Measurements from ENCODE around the gene OLFML2A. TPM values are rescaled to one million over a fixed set of nuclear protein-coding genes. Genes with fewer than 3 reads are reported as not detected.
A peak's percentile ranks its signal among the peaks of the same experiment; 100 is the strongest.

OLFML2A gene
- polyA plus RNA-seq, 4 donors: 0.22 to 6.3 (median 1.9) TPM

DNA sequence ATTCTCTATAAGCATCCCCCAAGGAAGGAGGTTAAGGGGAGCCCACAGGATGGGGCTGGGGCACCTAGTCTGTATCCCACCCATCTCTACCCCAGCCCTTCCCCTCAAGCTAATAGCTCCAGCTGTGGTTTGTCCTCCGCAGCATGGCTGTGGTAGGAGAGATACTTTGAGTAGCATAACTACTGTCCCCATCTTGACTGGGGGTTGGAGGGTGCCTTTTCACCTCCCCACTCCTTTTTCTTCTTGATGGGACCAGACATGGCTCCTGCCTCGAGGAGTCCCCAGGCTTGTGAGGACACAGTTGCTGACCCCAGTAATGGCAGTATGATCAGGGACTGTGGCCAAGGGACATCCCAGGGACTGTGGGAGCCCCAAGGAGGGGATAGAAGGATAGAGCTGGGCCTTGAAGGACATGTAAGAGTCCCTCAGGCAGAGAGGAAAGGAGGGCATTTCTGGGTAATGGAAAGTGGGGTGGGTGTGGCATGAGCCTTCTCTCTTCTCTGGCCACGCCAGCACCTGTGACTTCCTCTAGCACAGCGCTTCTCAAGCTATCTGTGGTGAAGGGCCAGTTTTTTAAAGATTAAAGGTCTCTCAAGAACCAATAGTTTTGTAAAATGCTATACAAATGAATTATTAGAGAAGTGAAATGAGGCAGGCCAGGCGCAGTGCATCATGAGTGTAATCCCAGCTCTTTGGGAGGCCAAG, 14.0 kb downstream of the OLFML2A start:
- Histone ChIP-seq H3K4me3 (ENCODE audit: low read depth in 1 of 3, low read length in 3 of 3) (no peak overlapping the region), H3K36me3 (ENCODE audit: control insufficient read depth in 3 of 3, insufficient read depth in 2 of 3, low read depth in 1 of 3, low read length in 3 of 3) (peaks cover 0 to 10% (median 0%) of the 10 kb centered on the region in 3 donors), H3K27me3 (ENCODE audit: control insufficient read depth in 3 of 3, insufficient read depth in 3 of 3, low read length in 3 of 3) (no peaks in the 10 kb centered on the region), H3K9me3 (ENCODE audit: control insufficient read depth in 2 of 2, insufficient read depth in 1 of 2, low read depth in 1 of 2, low read length in 1 of 2) (no peaks in the 10 kb centered on the region), H3K4me1 (ENCODE audit: control insufficient read depth in 3 of 3, insufficient read depth in 2 of 3, low read depth in 1 of 3, low read length in 2 of 3) (peaks cover 0 to 12% (median 0%) of the 10 kb centered on the region in 3 donors), H3K27ac (ENCODE audit: low read depth in 1 of 3, low read length in 2 of 3) (no peak overlapping the region)
- no peak for DNase-seq
- FAIRE-seq: no peak
- WGBS, 3 donors: 77 to 80% (median 78%) methylated on average over 5 of the region's 5 CpGs

DNA sequence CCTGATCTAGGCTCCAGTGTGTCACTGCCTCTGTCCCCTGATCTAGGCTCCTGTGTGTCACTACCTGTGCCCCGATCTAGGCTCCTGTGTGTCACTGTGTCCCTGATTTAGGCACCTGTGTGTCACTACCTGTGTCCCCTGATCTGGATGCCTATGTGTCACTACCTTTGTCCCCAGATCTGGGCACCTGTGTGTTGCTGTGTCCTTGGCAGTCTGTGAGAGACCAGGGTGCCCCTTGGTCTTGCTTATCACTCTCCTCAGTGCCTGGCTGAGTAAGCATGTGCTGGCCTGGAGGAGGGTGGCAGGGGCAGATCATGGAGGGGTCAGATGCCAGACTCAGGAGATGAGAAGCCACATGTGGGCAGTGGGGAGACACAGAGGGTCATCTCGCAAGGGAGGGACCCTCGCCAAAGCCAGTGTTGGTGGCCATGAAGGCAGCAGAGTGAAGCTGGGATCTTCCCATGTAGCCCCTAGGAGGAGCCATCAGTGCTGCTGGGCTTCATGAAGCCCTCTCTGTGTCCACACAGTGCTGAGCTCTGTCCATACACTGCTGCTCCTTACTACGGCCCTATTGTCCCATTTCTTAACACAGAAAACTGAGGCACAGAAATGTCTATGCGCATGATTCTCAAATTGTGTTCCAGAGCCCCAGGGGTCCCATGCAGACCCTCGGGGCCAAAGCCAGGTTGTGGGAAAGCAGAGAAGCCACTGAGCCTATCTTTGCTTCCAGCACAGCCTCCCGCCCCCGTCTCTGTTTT, 15.5 kb downstream of the OLFML2A start:
- no peak overlapping the region for H3K27ac ChIP-seq (ENCODE audit: low read depth in 1 of 3, low read length in 2 of 3)
- 73 to 89% (median 84%) methylated on average over 8 of the region's 8 CpGs for WGBS, 3 donors

DNA sequence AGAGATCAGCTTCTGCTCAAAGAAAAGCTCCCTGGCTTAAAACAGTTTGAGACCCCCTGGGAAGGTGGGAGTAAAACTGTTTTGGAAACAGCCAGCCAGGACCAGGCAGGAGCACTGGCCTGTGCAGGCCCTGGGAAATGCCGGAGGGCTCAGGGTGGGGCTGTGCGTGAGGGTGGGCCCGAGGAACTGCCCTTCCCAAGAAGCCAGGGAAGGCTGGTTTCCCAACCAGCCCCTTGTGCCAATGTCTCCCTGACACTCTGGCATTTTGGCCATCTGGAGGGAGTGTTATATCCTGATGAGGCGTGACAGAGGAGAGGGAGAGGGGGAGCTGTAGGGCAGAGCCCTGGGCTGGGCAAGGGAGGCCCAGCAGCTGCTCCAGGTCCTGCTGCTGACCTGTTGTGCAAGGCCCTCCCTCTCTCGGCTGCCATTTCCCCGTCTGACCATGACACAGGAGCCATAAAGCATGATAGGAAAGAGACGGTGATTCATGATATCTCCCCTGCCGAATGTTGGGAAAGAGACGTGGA, 16.1 kb downstream of the OLFML2A start:
- no peaks in the 10 kb centered on the region for H3K9me3 ChIP-seq (ENCODE audit: control insufficient read depth in 2 of 2, insufficient read depth in 1 of 2, low read depth in 1 of 2, low read length in 1 of 2)
- H3K36me3 ChIP-seq (ENCODE audit: control insufficient read depth in 3 of 3, insufficient read depth in 2 of 3, low read depth in 1 of 3, low read length in 3 of 3): peaks cover 0 to 6% (median 0%) of the 10 kb centered on the region in 3 donors
- H3K27me3 ChIP-seq (ENCODE audit: control insufficient read depth in 3 of 3, insufficient read depth in 3 of 3, low read length in 3 of 3): no peaks in the 10 kb centered on the region
- WGBS, 3 donors: 75 to 92% (median 75%) methylated on average over 8 to 9 of the region's 9 CpGs
- peaks cover 0 to 12% (median 0%) of the 10 kb centered on the region in 3 donors for H3K4me1 ChIP-seq (ENCODE audit: control insufficient read depth in 3 of 3, insufficient read depth in 2 of 3, low read depth in 1 of 3, low read length in 2 of 3)
- DNase-seq (no peak), FAIRE-seq (no peak)
- no peak overlapping the region for H3K27ac ChIP-seq (ENCODE audit: low read depth in 1 of 3, low read length in 2 of 3)
- no peak overlapping the region for H3K4me3 ChIP-seq (ENCODE audit: low read depth in 1 of 3, low read length in 3 of 3)

More for the DNA sequence above, 15.5 kb downstream of the OLFML2A start:
- no peak overlapping the region for H3K4me3 ChIP-seq (ENCODE audit: low read depth in 1 of 3, low read length in 3 of 3)
- H3K36me3 ChIP-seq (ENCODE audit: control insufficient read depth in 3 of 3, insufficient read depth in 2 of 3, low read depth in 1 of 3, low read length in 3 of 3): peaks cover 0 to 6% (median 0%) of the 10 kb centered on the region in 3 donors
- peaks cover 0 to 12% (median 0%) of the 10 kb centered on the region in 3 donors for H3K4me1 ChIP-seq (ENCODE audit: control insufficient read depth in 3 of 3, insufficient read depth in 2 of 3, low read depth in 1 of 3, low read length in 2 of 3)
- H3K9me3 ChIP-seq (ENCODE audit: control insufficient read depth in 2 of 2, insufficient read depth in 1 of 2, low read depth in 1 of 2, low read length in 1 of 2): no peaks in the 10 kb centered on the region
- H3K27me3 ChIP-seq (ENCODE audit: control insufficient read depth in 3 of 3, insufficient read depth in 3 of 3, low read length in 3 of 3): no peaks in the 10 kb centered on the region
- DNase-seq (peak in 1 of 2 donors; percentile 46), FAIRE-seq (no peak)

DNA sequence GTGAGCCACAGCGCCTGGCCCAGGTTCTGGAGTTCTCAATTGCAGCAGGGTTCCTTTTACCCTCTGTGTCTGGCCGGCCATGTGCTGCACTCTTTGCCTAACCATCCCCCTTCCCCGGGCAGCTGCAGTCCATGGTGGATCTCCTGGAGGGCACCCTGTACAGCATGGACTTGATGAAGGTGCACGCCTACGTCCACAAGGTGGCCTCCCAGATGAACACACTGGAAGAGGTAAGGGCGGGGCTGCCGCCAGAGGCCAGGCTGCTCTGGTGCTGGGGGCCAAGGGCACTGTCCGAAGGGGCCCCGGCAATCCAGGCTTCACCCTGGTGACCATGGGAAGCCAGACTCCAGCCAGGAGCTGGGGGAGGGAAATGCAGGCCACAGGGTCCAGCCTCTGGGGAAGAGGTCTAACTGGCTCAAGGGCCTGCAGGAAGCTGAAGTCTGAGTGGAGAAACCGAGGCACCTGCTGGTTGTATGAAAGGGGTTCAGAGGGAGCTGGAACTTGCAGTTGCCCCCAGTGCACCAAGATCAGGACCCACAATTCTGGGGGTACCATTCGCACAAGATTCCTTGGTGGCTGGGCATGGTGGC, 18.1 kb downstream of the OLFML2A start:
- no peak for FAIRE-seq
- H3K27ac ChIP-seq (ENCODE audit: low read depth in 1 of 3, low read length in 2 of 3): no peak overlapping the region

DNA sequence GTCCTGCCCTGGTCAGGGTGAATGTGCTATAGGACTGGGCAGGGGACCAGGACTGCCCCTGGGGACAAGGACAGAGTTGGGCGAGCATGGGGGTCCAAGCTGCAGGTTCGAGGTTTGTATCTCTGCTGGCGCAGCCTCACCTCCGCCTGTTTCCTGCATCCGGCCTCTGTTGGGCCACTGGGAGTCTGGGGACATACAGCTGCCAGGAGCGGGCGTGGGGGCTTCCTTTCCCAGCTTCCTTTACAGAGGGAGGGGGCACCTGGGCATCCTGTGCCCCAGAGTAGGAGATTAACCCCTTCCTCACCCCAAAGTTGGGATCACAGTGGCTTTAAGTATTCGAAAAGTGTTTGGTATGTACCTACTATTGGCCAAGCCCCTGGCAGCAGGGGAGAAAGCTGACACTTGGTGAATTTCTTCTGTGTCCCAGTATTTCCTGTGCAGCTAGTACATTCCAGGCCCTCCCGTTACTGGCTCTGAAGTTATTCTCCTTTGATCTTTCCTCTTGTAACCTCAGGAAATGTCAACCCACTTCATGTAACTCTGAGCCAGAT, 19.0 kb downstream of the OLFML2A start:
- WGBS, 3 donors: 52 to 78% (median 62%) methylated on average over 6 to 9 of the region's 9 CpGs
- peaks cover 0 to 12% (median 0%) of the 10 kb centered on the region in 3 donors for H3K36me3 ChIP-seq (ENCODE audit: control insufficient read depth in 3 of 3, insufficient read depth in 2 of 3, low read depth in 1 of 3, low read length in 3 of 3)

More for the DNA sequence above, 18.1 kb downstream of the OLFML2A start:
- no peaks in the 10 kb centered on the region for H3K9me3 ChIP-seq (ENCODE audit: control insufficient read depth in 2 of 2, insufficient read depth in 1 of 2, low read depth in 1 of 2, low read length in 1 of 2)
- DNase-seq: peak; percentile 61 to 62
- H3K27me3 ChIP-seq (ENCODE audit: control insufficient read depth in 3 of 3, insufficient read depth in 3 of 3, low read length in 3 of 3): no peaks in the 10 kb centered on the region
- peak overlapping the region in 1 of 3 donors; percentile 3 for H3K4me3 ChIP-seq (ENCODE audit: low read depth in 1 of 3, low read length in 3 of 3)
- peaks cover 0 to 12% (median 0%) of the 10 kb centered on the region in 3 donors for H3K4me1 ChIP-seq (ENCODE audit: control insufficient read depth in 3 of 3, insufficient read depth in 2 of 3, low read depth in 1 of 3, low read length in 2 of 3)
- WGBS, 3 donors: 46 to 70% (median 62%) methylated on average over 11 of the region's 11 CpGs
- H3K36me3 ChIP-seq (ENCODE audit: control insufficient read depth in 3 of 3, insufficient read depth in 2 of 3, low read depth in 1 of 3, low read length in 3 of 3): peaks cover 0 to 12% (median 0%) of the 10 kb centered on the region in 3 donors

DNA sequence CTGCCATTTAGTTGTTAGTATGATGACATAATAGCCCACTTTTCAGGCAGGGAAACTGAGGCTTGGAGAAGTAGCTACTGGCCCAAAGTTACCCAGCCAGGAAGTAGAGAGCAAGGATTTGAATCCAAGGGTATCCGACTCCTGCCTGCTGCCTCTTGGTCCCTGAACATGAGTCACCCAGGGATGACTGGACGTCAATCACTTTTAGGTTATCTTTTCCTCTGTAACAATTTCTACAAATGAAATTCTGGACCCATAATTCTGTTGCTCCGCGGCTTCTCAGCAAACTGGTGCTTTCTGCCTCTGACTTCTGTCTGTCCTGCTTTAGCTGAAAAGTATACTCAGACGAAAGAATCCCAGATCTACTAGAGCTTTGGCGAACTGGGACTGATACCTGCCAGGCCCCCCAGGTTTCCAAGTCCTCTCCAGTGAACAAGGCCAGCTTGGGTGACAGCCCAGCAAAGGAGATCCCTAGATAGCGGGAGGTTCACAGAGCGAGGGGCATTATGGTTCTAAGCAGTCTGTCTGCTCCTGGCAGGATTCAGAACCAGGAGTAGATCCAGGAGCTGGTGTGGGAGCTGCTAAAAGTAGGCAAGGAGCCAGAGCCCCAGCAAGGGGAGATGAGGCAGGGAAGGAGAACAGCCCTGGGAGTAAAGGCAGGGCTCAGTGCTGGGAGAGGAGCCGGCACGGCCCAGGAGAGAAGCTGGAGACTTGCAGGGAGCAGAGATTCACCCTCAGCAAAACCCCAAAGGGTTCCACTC, 20.6 kb downstream of the OLFML2A start:
- no peak overlapping the region for H3K4me3 ChIP-seq (ENCODE audit: low read depth in 1 of 3, low read length in 3 of 3)
- DNase-seq (no peak), FAIRE-seq (no peak)
- no peak overlapping the region for H3K27ac ChIP-seq (ENCODE audit: low read depth in 1 of 3, low read length in 2 of 3)
- H3K27me3 ChIP-seq (ENCODE audit: control insufficient read depth in 3 of 3, insufficient read depth in 3 of 3, low read length in 3 of 3): no peaks in the 10 kb centered on the region
- no peaks in the 10 kb centered on the region for H3K9me3 ChIP-seq (ENCODE audit: control insufficient read depth in 2 of 2, insufficient read depth in 1 of 2, low read depth in 1 of 2, low read length in 1 of 2)
- 68 to 80% (median 79%) methylated on average over 10 of the region's 10 CpGs for WGBS, 3 donors
- peaks cover 0 to 10% (median 0%) of the 10 kb centered on the region in 3 donors for H3K36me3 ChIP-seq (ENCODE audit: control insufficient read depth in 3 of 3, insufficient read depth in 2 of 3, low read depth in 1 of 3, low read length in 3 of 3)
- peaks cover 0 to 10% (median 0%) of the 10 kb centered on the region in 3 donors for H3K4me1 ChIP-seq (ENCODE audit: control insufficient read depth in 3 of 3, insufficient read depth in 2 of 3, low read depth in 1 of 3, low read length in 2 of 3)

More for the DNA sequence above, 19.0 kb downstream of the OLFML2A start:
- DNase-seq: no peak
- Histone ChIP-seq H3K4me1 (ENCODE audit: control insufficient read depth in 3 of 3, insufficient read depth in 2 of 3, low read depth in 1 of 3, low read length in 2 of 3) (peaks cover 0 to 12% (median 0%) of the 10 kb centered on the region in 3 donors), H3K27ac (ENCODE audit: low read depth in 1 of 3, low read length in 2 of 3) (peak overlapping the region in 1 of 3 donors; percentile 13), H3K4me3 (ENCODE audit: low read depth in 1 of 3, low read length in 3 of 3) (no peak overlapping the region), H3K9me3 (ENCODE audit: control insufficient read depth in 2 of 2, insufficient read depth in 1 of 2, low read depth in 1 of 2, low read length in 1 of 2) (no peaks in the 10 kb centered on the region), H3K27me3 (ENCODE audit: control insufficient read depth in 3 of 3, insufficient read depth in 3 of 3, low read length in 3 of 3) (no peaks in the 10 kb centered on the region)
- no peak for FAIRE-seq

DNA sequence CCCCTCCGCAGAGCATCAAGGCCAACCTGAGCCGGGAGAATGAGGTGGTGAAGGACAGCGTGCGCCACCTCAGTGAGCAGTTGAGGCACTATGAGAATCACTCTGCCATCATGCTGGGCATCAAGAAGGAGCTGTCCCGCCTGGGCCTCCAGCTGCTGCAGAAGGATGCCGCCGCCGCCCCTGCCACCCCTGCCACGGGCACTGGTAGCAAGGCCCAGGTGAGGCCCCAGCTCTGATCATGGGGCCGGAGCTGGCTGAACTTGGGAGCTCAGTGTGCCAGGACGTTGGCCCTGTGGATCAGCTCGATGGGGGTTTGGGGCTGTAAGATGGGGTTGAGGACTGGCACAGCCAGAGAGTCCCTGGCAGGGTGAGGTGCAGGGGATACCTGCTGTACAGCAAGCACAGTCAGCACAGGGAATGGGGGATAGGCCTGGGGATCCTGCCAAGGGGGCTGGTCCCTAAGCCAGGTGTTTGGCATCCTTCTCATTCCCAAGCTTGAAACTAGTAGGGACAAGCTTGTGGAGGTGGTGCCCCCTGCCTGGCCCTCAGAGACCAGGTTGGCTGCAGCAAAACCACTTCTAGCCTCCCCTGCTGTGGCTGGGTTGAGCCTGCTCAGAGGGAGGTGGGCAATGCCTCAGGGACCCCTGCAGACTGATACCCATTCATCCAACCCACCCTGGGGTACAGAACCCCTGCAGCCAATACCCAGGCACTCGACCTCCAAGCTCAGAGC, 22.5 kb downstream of the OLFML2A start:
- Histone ChIP-seq H3K4me1 (ENCODE audit: control insufficient read depth in 3 of 3, insufficient read depth in 2 of 3, low read depth in 1 of 3, low read length in 2 of 3) (peaks cover 0 to 6% (median 0%) of the 10 kb centered on the region in 3 donors), H3K27ac (ENCODE audit: low read depth in 1 of 3, low read length in 2 of 3) (no peak overlapping the region), H3K9me3 (ENCODE audit: control insufficient read depth in 2 of 2, insufficient read depth in 1 of 2, low read depth in 1 of 2, low read length in 1 of 2) (no peaks in the 10 kb centered on the region), H3K4me3 (ENCODE audit: low read depth in 1 of 3, low read length in 3 of 3) (no peak overlapping the region), H3K27me3 (ENCODE audit: control insufficient read depth in 3 of 3, insufficient read depth in 3 of 3, low read length in 3 of 3) (no peaks in the 10 kb centered on the region), H3K36me3 (ENCODE audit: control insufficient read depth in 3 of 3, insufficient read depth in 2 of 3, low read depth in 1 of 3, low read length in 3 of 3) (peaks cover 0 to 10% (median 0%) of the 10 kb centered on the region in 3 donors)
- DNase-seq (no peak), FAIRE-seq (no peak)
- 75 to 89% (median 85%) methylated on average over 12 to 13 of the region's 13 CpGs for WGBS, 3 donors

All from small intestine (tissue), 7 donors.